Measurements from ENCODE around the gene TRMT6.

DNA sequence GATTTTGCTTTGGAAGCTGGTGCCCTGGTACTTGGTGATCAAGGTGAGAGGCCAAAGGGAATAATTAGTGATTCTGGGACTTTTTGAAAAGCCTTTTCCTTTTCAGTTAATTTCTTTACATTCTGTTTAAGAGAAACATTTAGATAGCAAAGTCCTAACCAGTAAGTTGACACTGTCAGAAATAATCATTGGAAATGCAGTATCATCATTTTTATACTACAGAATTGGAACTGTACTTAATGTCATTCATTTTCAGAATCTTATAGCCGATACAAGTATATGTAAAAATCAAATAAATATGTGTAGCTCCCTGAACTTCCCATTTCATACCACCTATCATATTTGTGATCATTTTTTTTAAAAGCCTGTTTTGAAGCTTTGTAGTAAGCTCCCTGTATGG, 27.6 kb upstream of the TRMT6 start:
- TF ChIP-seq, protein P1, sequence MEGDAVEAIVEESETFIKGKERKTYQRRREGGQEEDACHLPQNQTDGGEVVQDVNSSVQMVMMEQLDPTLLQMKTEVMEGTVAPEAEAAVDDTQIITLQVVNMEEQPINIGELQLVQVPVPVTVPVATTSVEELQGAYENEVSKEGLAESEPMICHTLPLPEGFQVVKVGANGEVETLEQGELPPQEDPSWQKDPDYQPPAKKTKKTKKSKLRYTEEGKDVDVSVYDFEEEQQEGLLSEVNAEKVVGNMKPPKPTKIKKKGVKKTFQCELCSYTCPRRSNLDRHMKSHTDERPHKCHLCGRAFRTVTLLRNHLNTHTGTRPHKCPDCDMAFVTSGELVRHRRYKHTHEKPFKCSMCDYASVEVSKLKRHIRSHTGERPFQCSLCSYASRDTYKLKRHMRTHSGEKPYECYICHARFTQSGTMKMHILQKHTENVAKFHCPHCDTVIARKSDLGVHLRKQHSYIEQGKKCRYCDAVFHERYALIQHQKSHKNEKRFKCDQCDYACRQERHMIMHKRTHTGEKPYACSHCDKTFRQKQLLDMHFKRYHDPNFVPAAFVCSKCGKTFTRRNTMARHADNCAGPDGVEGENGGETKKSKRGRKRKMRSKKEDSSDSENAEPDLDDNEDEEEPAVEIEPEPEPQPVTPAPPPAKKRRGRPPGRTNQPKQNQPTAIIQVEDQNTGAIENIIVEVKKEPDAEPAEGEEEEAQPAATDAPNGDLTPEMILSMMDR (IDR thresholded peaks at IDR 0.05), result no peak
- TF ChIP-seq POLR2A (IDR thresholded peaks at IDR 0.05), result no peak

Data from sigmoid colon (tissue), 3 donors.